WI38 (cell line): ENCODE data around the gene CALU.

ENCODE experiments used
- H3K4me3 ChIP-seq: 2 replicates; pipeline ENCODE4 v1.5.1; 2011; ENCODE audit warnings: low read depth, mild to moderate bottlenecking, control low read depth, low read length
- TF ChIP-seq, protein P1 (sequence below): IDR thresholded peaks from 2 replicates; pipeline ENCODE4 v1.5.1; 2012; ENCODE audit warnings: low read depth, mild to moderate bottlenecking, control low read depth, low read length

Gene CALU

DNA sequence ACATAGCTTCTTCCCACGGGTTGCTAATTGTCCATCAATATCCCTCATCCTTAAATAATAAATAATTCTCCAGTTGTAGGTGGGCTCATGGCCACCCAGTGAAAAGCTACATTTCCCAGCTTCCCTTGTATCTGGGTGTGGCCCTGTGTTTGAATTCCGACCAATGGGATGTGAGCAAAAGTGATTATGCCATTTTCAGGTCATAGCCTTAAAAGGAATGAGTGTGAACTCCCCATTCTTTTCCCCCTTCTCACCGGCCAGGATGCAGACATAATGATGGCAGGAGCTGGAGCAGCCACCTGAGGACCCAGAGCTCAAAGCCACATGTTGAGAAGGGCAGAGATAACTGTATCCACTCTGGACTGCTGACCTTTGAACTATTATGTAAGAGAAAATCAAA lies 30.3 kb upstream of the CALU start:
- no peak overlapping the region for H3K4me3 ChIP-seq
- TF ChIP-seq, protein P1, sequence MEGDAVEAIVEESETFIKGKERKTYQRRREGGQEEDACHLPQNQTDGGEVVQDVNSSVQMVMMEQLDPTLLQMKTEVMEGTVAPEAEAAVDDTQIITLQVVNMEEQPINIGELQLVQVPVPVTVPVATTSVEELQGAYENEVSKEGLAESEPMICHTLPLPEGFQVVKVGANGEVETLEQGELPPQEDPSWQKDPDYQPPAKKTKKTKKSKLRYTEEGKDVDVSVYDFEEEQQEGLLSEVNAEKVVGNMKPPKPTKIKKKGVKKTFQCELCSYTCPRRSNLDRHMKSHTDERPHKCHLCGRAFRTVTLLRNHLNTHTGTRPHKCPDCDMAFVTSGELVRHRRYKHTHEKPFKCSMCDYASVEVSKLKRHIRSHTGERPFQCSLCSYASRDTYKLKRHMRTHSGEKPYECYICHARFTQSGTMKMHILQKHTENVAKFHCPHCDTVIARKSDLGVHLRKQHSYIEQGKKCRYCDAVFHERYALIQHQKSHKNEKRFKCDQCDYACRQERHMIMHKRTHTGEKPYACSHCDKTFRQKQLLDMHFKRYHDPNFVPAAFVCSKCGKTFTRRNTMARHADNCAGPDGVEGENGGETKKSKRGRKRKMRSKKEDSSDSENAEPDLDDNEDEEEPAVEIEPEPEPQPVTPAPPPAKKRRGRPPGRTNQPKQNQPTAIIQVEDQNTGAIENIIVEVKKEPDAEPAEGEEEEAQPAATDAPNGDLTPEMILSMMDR: no peak

DNA sequence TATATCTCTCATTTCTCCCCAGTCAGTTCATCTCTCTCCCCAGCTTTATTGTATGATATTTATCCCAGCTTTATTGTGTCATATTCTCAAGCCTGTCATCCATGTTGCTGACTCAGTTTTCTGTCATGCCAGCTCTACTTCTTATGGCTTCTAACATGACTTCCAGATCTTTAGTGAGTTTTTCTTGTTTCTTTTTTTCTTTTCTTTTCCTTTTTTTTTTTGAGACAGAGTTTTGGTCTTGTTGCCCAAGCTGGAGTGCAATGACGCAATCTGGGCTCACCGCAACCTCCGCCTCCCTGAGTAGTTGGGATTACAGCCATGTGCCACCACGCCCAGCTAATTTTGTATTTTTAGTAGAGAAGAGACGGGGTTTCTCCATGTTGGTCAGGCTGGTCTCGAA lies 28.7 kb upstream of the CALU start:
- H3K4me3 ChIP-seq: no peak overlapping the region
- TF ChIP-seq, protein P1: no peak

DNA sequence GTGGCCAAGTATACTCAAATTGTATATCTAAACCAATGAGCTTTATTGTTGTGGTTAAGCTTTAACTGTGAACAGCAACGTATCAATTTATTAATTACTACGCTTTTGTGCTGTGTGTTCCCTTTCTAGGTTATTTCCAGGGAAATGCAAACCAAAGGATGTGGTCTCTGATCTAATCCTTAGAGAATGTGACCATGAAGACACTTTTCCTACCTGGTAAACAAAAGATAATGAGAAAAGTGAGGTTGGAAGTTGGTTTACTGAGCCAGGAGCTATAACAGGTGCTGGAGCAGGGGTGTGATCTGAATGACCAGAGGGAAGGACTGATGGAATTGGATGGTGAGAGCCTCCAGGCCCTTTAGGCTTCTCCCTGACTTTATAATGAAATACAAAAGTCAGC lies 25.4 kb upstream of the CALU start:
- TF ChIP-seq, protein P1: no peak
- no peak overlapping the region for H3K4me3 ChIP-seq

DNA sequence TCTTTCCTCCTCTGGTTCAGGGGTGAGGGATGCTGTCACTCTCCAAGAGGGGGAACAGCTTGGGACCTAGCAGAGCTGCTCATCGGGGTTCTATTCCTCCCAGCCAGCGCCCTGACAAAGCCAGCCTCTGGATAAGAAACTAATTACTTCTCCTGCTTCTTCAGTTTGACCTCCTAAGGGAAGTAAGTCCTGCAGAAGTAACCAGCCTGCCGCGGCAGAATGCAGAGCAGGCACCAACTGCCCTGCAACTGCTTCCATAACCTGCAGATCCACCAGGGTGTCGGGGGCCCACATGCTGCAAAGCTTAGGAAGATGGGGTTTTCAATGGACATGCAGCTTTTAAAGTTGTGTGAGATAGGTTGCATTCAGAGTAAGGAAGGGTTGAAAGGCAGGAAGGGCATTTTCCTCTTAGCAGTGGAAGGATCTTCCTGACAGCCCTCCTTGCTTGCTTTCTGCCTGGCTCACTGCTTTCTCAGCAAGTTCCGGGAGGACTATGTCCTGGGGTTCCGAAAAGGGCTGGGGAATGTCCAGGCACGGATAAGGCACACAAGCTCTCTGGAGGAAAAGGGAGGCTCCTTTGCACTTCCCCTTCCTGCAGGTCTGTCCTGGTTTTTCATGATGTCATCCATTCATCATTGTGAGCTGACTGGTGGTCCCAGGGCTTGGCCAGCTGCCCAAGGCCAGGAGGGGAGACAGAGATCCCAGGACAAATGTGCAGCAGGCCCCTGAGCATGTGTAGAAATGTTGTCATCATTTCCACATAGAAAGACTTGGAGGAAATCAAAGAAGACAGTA lies 24.3 kb upstream of the CALU start:
- TF ChIP-seq, protein P1: no peak

DNA sequence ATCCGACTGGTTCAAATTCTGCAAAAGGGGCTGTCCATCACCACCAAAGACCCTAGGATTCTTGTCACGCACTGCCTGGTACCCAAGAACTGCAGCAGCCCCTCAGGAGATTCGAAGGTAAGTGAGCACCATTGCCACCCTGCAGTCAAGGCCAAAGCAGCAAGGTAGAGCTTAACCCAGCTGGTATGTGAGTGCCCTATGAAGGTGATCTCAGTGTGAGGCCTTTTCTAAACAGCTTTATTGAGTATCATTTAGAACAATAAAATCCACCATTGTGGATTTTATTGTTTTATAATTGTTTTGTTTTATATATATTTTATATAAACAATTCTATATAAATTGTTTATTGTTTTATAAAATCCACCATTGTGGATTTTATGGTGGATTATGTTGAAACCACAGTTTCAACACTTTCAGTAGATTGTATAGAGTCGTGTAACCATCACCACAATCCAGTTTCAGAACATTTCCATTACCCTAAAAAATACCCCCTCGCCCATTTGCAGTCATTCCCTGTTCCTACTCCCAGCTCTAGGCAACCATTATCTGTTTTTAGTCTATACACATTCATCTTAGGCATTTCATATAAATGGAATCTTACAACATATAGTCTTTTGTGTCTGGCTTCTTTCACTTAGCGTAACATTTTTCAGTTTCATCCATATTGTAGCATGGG lies 20.1 kb upstream of the CALU start:
- TF ChIP-seq, protein P1: no peak
- no peak overlapping the region for H3K4me3 ChIP-seq

More for the DNA sequence above, 24.3 kb upstream of the CALU start:
- no peak overlapping the region for H3K4me3 ChIP-seq

DNA sequence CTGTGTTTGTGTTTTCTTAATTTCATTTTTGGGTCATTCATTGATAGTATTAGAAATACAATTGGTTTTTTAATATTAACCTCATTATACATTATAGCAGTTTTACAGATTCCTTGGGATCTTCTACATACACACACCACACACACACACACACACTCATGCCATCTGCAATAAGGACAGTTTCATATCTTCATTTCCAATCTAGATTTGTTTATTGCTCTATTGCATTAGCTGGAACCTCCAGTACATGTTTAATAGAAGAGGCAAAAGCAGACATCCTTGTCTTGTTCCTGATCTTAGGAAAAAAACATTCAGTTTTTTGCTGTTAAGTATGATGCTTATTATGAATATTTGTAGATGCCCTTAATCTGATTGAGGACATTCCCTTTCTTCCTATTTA lies 17.8 kb upstream of the CALU start:
- TF ChIP-seq, protein P1: no peak
- no peak overlapping the region for H3K4me3 ChIP-seq

DNA sequence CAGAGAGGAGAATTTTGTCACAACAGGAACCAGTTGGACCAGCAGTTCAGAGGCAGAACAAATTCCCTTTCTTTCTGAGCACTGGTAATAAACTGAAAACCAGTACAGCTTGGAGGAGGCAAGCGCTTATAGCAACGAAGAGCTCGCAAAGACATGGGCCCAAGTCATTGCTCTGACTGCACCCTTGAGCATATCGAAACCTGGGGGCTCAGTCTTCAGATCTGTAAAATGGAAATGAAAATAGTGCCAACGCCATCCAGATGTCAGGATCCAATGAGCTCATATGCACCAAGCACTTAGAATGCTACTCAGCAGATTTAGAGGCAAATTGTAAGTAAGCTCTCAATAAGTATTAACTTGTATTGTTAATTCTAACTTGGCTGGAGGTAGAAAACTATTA lies 14.4 kb upstream of the CALU start:
- TF ChIP-seq, protein P1: no peak
- no peak overlapping the region for H3K4me3 ChIP-seq
